ENCODE measurements around the gene DDIT3. TPM values are rescaled to one million over a fixed set of nuclear protein-coding genes. Genes with fewer than 3 reads are reported as not detected.

The DDIT3 gene
- total RNA-seq, 1 experiment from 2014 or later: 14.1 TPM

DNA sequence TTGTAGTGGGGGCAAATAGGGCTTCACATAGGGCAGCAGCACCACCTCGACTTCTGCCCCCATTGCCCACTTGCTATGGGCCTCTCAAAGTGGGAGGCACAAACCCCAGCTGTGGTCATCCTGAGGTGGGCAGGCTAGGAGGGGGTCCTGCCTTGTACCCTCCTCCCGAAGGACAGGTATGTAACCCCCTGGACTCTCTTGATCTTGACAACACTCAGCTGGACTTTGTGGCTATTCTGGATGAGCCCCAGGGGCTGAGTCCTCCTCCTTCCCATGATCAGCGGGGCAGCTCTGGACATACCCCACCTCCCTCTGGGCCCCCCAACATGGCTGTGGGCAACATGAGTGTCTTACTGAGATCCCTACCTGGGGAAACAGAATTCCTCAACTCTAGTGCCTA is 48.7 kb downstream of the DDIT3 start:
- H3K4me1 ChIP-seq (ENCODE audit: insufficient read depth, low read length): no peaks in the 10 kb centered on the region; the same call in 1 of the 2 replicates
- no peak overlapping the region for H2AK5ac ChIP-seq (ENCODE audit: insufficient read length, low read length)
- H3K36me3 Mint-ChIP-seq (ENCODE audit: insufficient read depth in 1 of 3, low read depth in 3 of 3): peaks cover 0 to 14% (median 5%) of the 10 kb centered on the region in 3 experiments; a peak in 4 of 7 replicates
- no peak overlapping the region for H3K4me3 Mint-ChIP-seq
- H3K4me2 ChIP-seq (ENCODE audit: insufficient read depth, insufficient read length, low read length): no peak overlapping the region
- H2BK12ac ChIP-seq (ENCODE audit: insufficient read length, low read depth, low read length): no peak overlapping the region
- no peak overlapping the region for H2BK120ac ChIP-seq (ENCODE audit: low read depth, low read length, poor library complexity, severe bottlenecking)
- no peaks in the 10 kb centered on the region for H4K20me1 ChIP-seq (ENCODE audit: control insufficient read depth, insufficient read depth, insufficient read length)
- H3K23me2 ChIP-seq (ENCODE audit: insufficient read length, low read depth, low read length, poor library complexity, severe bottlenecking): peaks cover 15% of the 10 kb centered on the region
- no peak overlapping the region for H3K9ac ChIP-seq (ENCODE audit: extremely low read depth, insufficient read length, low read length)
- no peaks in the 10 kb centered on the region for H3K9me3 ChIP-seq (ENCODE audit: control insufficient read depth, low read depth, low read length)
- no peak overlapping the region for H3K23ac ChIP-seq (ENCODE audit: insufficient read length, low read depth, low read length)
- H4K5ac ChIP-seq (ENCODE audit: insufficient read length, low read depth, low read length): no peak overlapping the region
- H3K4ac ChIP-seq (ENCODE audit: low read depth, low read length): no peak overlapping the region
- no peaks in the 10 kb centered on the region for H3K79me2 ChIP-seq (ENCODE audit: insufficient read depth, low read length)
- no peak overlapping the region for H4K8ac ChIP-seq (replicated peaks; ENCODE audit: insufficient read length, low read depth, low read length)
- H2AFZ ChIP-seq (ENCODE audit: low read length): no peak overlapping the region
- H3K18ac ChIP-seq (ENCODE audit: insufficient read length, low read depth, low read length): no peak overlapping the region
- no peak overlapping the region for H3K56ac ChIP-seq (ENCODE audit: insufficient read length, low read depth, low read length)
- H4K91ac ChIP-seq (ENCODE audit: insufficient read length, low read depth, low read length): no peak overlapping the region
- no peak overlapping the region for H2BK15ac ChIP-seq (ENCODE audit: low read depth, low read length)
- H3K27ac ChIP-seq (ENCODE audit: insufficient read length, low read depth, low read length): no peak overlapping the region
- no peak overlapping the region for H3T11ph ChIP-seq (ENCODE audit: low read length)
- H3K27me3 ChIP-seq (ENCODE audit: insufficient read depth, low read length): peaks cover 31% of the 10 kb centered on the region
- H3K79me1 ChIP-seq (ENCODE audit: insufficient read depth, low read depth, low read length, poor library complexity, severe bottlenecking): no peaks in the 10 kb centered on the region
- DNase-seq: no peak
- peaks cover 5 to 10% of the 10 kb centered on the region in 2 experiments for H3K4me1 Mint-ChIP-seq
- no CpG with 5 or more reads among the region's 3 CpGs for whole genome bisulfite sequencing (ENCODE audit: extremely low coverage, insufficient read length, low lambda C conversion rate)
- H3K14ac ChIP-seq (ENCODE audit: insufficient read depth, low read length): no peak overlapping the region
- peaks cover 62% of the 10 kb centered on the region for H3K27me3 Mint-ChIP-seq (ENCODE audit: low read depth)
- H3K27ac Mint-ChIP-seq: no peak overlapping the region
- TF ChIP-seq, protein P1, sequence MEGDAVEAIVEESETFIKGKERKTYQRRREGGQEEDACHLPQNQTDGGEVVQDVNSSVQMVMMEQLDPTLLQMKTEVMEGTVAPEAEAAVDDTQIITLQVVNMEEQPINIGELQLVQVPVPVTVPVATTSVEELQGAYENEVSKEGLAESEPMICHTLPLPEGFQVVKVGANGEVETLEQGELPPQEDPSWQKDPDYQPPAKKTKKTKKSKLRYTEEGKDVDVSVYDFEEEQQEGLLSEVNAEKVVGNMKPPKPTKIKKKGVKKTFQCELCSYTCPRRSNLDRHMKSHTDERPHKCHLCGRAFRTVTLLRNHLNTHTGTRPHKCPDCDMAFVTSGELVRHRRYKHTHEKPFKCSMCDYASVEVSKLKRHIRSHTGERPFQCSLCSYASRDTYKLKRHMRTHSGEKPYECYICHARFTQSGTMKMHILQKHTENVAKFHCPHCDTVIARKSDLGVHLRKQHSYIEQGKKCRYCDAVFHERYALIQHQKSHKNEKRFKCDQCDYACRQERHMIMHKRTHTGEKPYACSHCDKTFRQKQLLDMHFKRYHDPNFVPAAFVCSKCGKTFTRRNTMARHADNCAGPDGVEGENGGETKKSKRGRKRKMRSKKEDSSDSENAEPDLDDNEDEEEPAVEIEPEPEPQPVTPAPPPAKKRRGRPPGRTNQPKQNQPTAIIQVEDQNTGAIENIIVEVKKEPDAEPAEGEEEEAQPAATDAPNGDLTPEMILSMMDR (conservative IDR thresholded peaks at IDR 0.05): no peak
- no peak overlapping the region for H2BK20ac ChIP-seq (ENCODE audit: low read depth, low read length, poor library complexity, severe bottlenecking)
- H2BK5ac ChIP-seq (ENCODE audit: insufficient read length, low read length): no peak overlapping the region
- H3K9me3 Mint-ChIP-seq: no peaks in the 10 kb centered on the region

Measured in H9 (cell line).